Sigmoid colon (tissue), 7 donors: ENCODE results near the gene FGF10. TPM values are rescaled to one million over a fixed set of nuclear protein-coding genes. Genes with fewer than 3 reads are reported as not detected.

Experiments
- DNase-seq: peaks from one replicate; pipeline ENCODE4 v3.0.0-alpha.2; 2019
- H3K27ac ChIP-seq, 4 donors: fragments of 200-600 bp; sonication (generic); one replicate each; pipeline ENCODE4 v1.5.1; 2016 to 2019; ENCODE audit warnings: mild to moderate bottlenecking in 1 of 4
- H3K27me3 ChIP-seq, 3 donors: fragments of 200-600 bp; sonication (generic); one replicate each; pipeline ENCODE4 v1.5.1; 2019; ENCODE audit warnings: mild to moderate bottlenecking in 1 of 3
- H3K36me3 ChIP-seq, 4 donors: fragments of 200-600 bp; sonication (generic); one replicate each; pipeline ENCODE4 v1.5.1; 2016 to 2019
- H3K4me1 ChIP-seq, 4 donors: fragments of 200-600 bp; sonication (generic); one replicate each; pipeline ENCODE4 v1.5.1; 2017 to 2019
- H3K4me3 ChIP-seq, 4 donors: fragments of 200-600 bp; sonication (generic); one replicate each; pipeline ENCODE4 v1.5.1; 2017 to 2019; ENCODE audit warnings: mild to moderate bottlenecking in 2 of 4, moderate library complexity in 1 of 4
- H3K9me3 ChIP-seq, 4 donors: fragments of 200-600 bp in 3 of 4; sonication (generic) in 3 of 4; one replicate each; pipeline versions ENCODE4 v1.5.1 to v1.6.1; 2013 to 2019
- CTCF ChIP-seq, 4 experiments: fragments of 450-650 bp in 3 of 4; fragments of 200-600 bp in 1 of 4; IDR thresholded peaks; one replicate each; pipeline ENCODE4 v1.5.1; 2016 to 2019; ENCODE audit warnings: antibody characterized with exemption in 4 of 4, mild to moderate bottlenecking in 3 of 4, moderate library complexity in 2 of 4
- EP300 ChIP-seq, 4 donors: sonication (generic); formaldehyde crosslinking; IDR thresholded peaks; one replicate each; pipeline ENCODE4 v1.6.1; 2017; ENCODE audit warnings: antibody characterized with exemption in 4 of 4
- POLR2A ChIP-seq, 2 donors: fragments of 450-650 bp; IDR thresholded peaks; one replicate each; pipeline ENCODE4 v1.6.1; 2016; ENCODE audit warnings: antibody characterized with exemption in 2 of 2, mild to moderate bottlenecking in 2 of 2, moderate library complexity in 2 of 2
- POLR2AphosphoS5 ChIP-seq, 4 donors: sonication (generic); formaldehyde crosslinking; IDR thresholded peaks; one replicate each; pipeline ENCODE4 v1.6.1; 2017; ENCODE audit warnings: antibody characterized with exemption in 4 of 4
- WGBS, 2 donors: extraction: QIAGEN DNeasy Blood & Tissue Kit; methylation state at CpG; one replicate each; pipeline ENCODE4 v1.1.7; 2013; 5-methylcytosine and 5-hydroxymethylcytosine counted together
- intact Hi-C: fragments of 100-400 bp; cut with DNase I; formaldehyde crosslinking; loops from one replicate; pipeline ENCODE4 v1.15.1; 2023
- polyA plus RNA-seq, 3 donors: library from polyadenylated mRNA; stranded (reverse); fragments of 200-250 nt; gene quantifications; one replicate each; pipeline ENCODE4 v1.2.3, GENCODE V29; 2013
- total RNA-seq, 4 donors: library from RNA; depleted of rRNA; stranded (reverse); fragments of >200 nt; gene quantifications; one replicate each; pipeline ENCODE4 v1.1.0, GENCODE V29; 2016
- donor health status: healthy with polysubstance abuse.
- donor health status: Bipolar disorder and iron deficiency.
- donor health status: healthy.

The FGF10 gene
- total and polyA plus RNA-seq, 7 donors, result 0.92 to 44.9 (median 25.8) TPM

GRCh38 chr5:44320188-44320587 is 69.0 kb downstream of the FGF10 start:
- Histone ChIP-seq H3K27me3 (no peaks in the 10 kb centered on the region), H3K36me3 (no peaks in the 10 kb centered on the region), H3K27ac (no peak overlapping the region), H3K9me3 (peaks cover 0 to 3% (median 0%) of the 10 kb centered on the region in 4 donors), H3K4me3 (no peak overlapping the region), H3K4me1 (no peaks in the 10 kb centered on the region)
- TF ChIP-seq EP300 (IDR thresholded peaks at IDR 0.05) (no peak), POLR2AphosphoS5 (IDR thresholded peaks at IDR 0.05) (no peak), CTCF (IDR thresholded peaks at IDR 0.05) (no peak), POLR2A (IDR thresholded peaks at IDR 0.05) (no peak)
- WGBS, 2 donors, result 88 to 97% methylated on average over 1 of the region's 1 CpG
- intact Hi-C loops, result no loop called here
- no peak for DNase-seq

- no peaks in the 10 kb centered on the region for H3K27me3 ChIP-seq
- H3K9me3 ChIP-seq, result peaks cover 0 to 3% (median 0%) of the 10 kb centered on the region in 4 donors
- no peaks in the 10 kb centered on the region for H3K36me3 ChIP-seq
- no peak overlapping the region for H3K4me3 ChIP-seq
- no peak overlapping the region for H3K27ac ChIP-seq
- intact Hi-C loops, result no loop called here
- DNase-seq, result no peak
- WGBS, 2 donors, result 77 to 86% methylated on average over 2 of the region's 2 CpGs
- no peak for TF ChIP-seq POLR2A (IDR thresholded peaks at IDR 0.05)
- TF ChIP-seq POLR2AphosphoS5 (IDR thresholded peaks at IDR 0.05), result no peak
- no peak for TF ChIP-seq EP300 (IDR thresholded peaks at IDR 0.05)
- TF ChIP-seq CTCF (IDR thresholded peaks at IDR 0.05), result no peak
- H3K4me1 ChIP-seq, result no peaks in the 10 kb centered on the region
Observed at GRCh38 chr5:44318883-44319282, 70.3 kb downstream of the FGF10 start.

- TF ChIP-seq POLR2AphosphoS5 (IDR thresholded peaks at IDR 0.05) (no peak), EP300 (IDR thresholded peaks at IDR 0.05) (no peak), CTCF (IDR thresholded peaks at IDR 0.05) (no peak), POLR2A (IDR thresholded peaks at IDR 0.05) (no peak)
- Histone ChIP-seq H3K27ac (no peak overlapping the region), H3K4me1 (no peaks in the 10 kb centered on the region), H3K36me3 (peaks cover 0 to 6% (median 0%) of the 10 kb centered on the region in 4 donors), H3K27me3 (no peaks in the 10 kb centered on the region), H3K4me3 (no peak overlapping the region), H3K9me3 (no peaks in the 10 kb centered on the region)
- intact Hi-C loops, result no loop called here
- 58 to 59% methylated on average over 1 of the region's 1 CpG for WGBS, 2 donors
- DNase-seq, result no peak
Observed at GRCh38 chr5:44312374-44312773, 76.8 kb downstream of the FGF10 start.

- Histone ChIP-seq H3K4me3 (no peak overlapping the region), H3K27me3 (no peaks in the 10 kb centered on the region), H3K4me1 (no peaks in the 10 kb centered on the region), H3K9me3 (no peaks in the 10 kb centered on the region), H3K27ac (no peak overlapping the region), H3K36me3 (peaks cover 0 to 3% (median 0%) of the 10 kb centered on the region in 4 donors)
- TF ChIP-seq POLR2A (IDR thresholded peaks at IDR 0.05) (no peak), CTCF (IDR thresholded peaks at IDR 0.05) (no peak), EP300 (IDR thresholded peaks at IDR 0.05) (no peak), POLR2AphosphoS5 (IDR thresholded peaks at IDR 0.05) (no peak)
- 81 to 86% methylated on average over 1 of the region's 1 CpG for WGBS, 2 donors
- intact Hi-C loops, result no loop called here
- no peak for DNase-seq
Observed at GRCh38 chr5:44300551-44300950, 88.7 kb downstream of the FGF10 start.

GRCh38 chr5:44299394-44299793 is 89.8 kb downstream of the FGF10 start:
- Histone ChIP-seq H3K27ac (no peak overlapping the region), H3K4me1 (no peaks in the 10 kb centered on the region), H3K4me3 (no peak overlapping the region), H3K27me3 (no peaks in the 10 kb centered on the region), H3K36me3 (no peaks in the 10 kb centered on the region), H3K9me3 (no peaks in the 10 kb centered on the region)
- 73 to 84% methylated on average over 4 of the region's 4 CpGs for WGBS, 2 donors
- DNase-seq, result no peak
- intact Hi-C loops, result no loop called here
- TF ChIP-seq POLR2A (IDR thresholded peaks at IDR 0.05) (no peak), POLR2AphosphoS5 (IDR thresholded peaks at IDR 0.05) (no peak), CTCF (IDR thresholded peaks at IDR 0.05) (no peak), EP300 (IDR thresholded peaks at IDR 0.05) (no peak)
